Measurements from ENCODE around the gene ME3.

Gene ME3

DNA sequence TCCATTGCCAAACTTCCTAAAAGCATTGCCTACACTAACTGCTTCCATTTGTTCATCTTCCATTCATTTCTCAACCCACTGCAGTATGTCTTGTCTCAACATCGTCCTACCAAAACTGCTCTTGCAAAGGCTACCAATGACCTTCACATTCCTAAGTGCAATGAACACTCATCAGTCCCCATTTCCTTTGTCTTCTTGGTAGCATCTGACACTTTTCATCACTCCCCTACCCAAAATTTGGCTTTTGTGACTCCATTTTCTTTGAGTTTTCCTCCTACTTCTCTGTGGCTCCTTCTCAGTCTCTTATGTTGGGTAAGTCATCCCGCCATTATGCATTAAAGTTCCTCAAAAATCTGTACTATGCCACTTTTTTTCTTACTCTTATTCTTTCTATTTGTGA is 162.3 kb downstream of the ME3 start:
- TF ChIP-seq POLR2AphosphoS5 (IDR thresholded peaks at IDR 0.05; ENCODE audit: low read depth, low read length) = no peak
- no peak for TF ChIP-seq TAF1 (IDR thresholded peaks at IDR 0.05; ENCODE audit: borderline replicate concordance, insufficient read depth, low read length)
- TF ChIP-seq SIN3A (IDR thresholded peaks at IDR 0.05; ENCODE audit: borderline replicate concordance, insufficient read depth, low read length) = no peak
- TF ChIP-seq FOXP2 (optimal IDR thresholded peaks at IDR 0.05; ENCODE audit: borderline replicate concordance, extremely low read depth, extremely low read length, insufficient read depth) = no peak
- TF ChIP-seq, protein P1, sequence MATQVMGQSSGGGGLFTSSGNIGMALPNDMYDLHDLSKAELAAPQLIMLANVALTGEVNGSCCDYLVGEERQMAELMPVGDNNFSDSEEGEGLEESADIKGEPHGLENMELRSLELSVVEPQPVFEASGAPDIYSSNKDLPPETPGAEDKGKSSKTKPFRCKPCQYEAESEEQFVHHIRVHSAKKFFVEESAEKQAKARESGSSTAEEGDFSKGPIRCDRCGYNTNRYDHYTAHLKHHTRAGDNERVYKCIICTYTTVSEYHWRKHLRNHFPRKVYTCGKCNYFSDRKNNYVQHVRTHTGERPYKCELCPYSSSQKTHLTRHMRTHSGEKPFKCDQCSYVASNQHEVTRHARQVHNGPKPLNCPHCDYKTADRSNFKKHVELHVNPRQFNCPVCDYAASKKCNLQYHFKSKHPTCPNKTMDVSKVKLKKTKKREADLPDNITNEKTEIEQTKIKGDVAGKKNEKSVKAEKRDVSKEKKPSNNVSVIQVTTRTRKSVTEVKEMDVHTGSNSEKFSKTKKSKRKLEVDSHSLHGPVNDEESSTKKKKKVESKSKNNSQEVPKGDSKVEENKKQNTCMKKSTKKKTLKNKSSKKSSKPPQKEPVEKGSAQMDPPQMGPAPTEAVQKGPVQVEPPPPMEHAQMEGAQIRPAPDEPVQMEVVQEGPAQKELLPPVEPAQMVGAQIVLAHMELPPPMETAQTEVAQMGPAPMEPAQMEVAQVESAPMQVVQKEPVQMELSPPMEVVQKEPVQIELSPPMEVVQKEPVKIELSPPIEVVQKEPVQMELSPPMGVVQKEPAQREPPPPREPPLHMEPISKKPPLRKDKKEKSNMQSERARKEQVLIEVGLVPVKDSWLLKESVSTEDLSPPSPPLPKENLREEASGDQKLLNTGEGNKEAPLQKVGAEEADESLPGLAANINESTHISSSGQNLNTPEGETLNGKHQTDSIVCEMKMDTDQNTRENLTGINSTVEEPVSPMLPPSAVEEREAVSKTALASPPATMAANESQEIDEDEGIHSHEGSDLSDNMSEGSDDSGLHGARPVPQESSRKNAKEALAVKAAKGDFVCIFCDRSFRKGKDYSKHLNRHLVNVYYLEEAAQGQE (IDR thresholded peaks at IDR 0.05; ENCODE audit: insufficient read depth in 1 of 2, low read depth in 2 of 2, low read length in 2 of 2) = no peak

DNA sequence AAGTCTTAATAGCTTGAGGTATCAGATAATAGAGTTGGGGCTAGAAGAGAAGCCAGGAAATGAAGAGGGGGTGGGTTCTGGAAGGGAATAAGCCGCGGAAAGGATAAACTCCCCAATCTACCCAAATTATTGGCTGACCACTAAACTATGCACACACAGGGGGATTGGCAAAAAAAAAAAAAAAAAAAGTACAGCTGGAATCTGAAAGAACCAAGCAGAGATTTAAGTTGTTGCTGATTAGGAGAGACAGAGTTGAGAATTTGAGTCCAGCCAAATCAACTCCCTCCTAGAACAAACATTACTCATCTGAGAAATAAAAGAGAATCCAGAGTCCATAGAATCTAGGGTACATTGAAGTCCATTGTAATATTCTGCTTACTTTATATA is 162.8 kb downstream of the ME3 start:
- TF ChIP-seq FOXP2 (optimal IDR thresholded peaks at IDR 0.05; ENCODE audit: borderline replicate concordance, extremely low read depth, extremely low read length, insufficient read depth) = no peak
- no peak for TF ChIP-seq TAF1 (IDR thresholded peaks at IDR 0.05; ENCODE audit: borderline replicate concordance, insufficient read depth, low read length)
- TF ChIP-seq SIN3A (IDR thresholded peaks at IDR 0.05; ENCODE audit: borderline replicate concordance, insufficient read depth, low read length) = no peak
- no peak for TF ChIP-seq POLR2AphosphoS5 (IDR thresholded peaks at IDR 0.05; ENCODE audit: low read depth, low read length)
- TF ChIP-seq, protein P1 (IDR thresholded peaks at IDR 0.05; ENCODE audit: insufficient read depth in 1 of 2, low read depth in 2 of 2, low read length in 2 of 2) = no peak

DNA sequence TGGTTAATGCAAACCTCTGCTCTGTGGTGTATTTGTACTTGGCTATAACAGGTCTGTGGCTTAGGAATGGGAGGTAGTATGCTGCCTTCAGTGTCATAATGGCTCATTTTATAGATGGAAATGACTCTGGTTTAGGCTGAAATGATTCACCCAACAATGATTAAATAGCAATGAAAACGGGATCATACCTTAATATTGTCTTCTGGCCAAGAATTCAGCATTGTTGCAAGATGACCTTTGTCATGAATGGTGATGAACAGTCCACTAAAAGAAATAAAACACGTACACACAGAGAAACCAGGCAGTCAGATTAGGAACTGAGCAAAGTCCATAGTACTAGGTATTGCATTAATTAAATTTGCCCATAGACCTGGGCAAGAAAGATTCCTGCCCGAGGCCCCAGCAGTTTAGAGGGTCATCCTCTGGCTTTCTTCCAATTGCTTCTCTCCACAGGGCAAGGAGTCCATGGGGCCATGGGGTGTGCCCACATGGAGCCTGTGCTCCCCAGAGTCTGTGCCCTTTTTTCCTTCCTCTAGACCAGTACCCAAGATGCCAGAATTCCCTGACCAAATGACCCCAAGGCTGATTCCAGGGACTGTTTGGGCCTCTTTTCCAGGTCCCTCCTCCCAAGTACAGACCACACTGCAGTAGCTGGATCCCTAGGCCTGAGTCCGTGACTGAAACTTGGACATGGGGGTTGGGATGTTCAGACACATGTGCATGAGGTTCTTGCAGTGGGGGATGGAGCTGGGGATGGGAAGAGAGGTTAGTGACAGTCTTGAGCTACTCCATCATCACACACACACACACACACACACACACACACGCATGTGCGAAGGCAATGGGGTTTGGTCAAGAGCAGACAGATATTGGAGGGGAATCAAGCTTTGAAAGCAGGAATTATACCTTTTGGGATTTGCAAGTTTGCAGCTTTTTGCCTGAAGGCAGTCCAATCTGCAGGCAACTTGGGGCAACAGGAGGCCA is 163.5 kb downstream of the ME3 start:
- no peak for TF ChIP-seq FOXP2 (optimal IDR thresholded peaks at IDR 0.05; ENCODE audit: borderline replicate concordance, extremely low read depth, extremely low read length, insufficient read depth)
- TF ChIP-seq, protein P1 (IDR thresholded peaks at IDR 0.05; ENCODE audit: insufficient read depth in 1 of 2, low read depth in 2 of 2, low read length in 2 of 2) = no peak

DNA sequence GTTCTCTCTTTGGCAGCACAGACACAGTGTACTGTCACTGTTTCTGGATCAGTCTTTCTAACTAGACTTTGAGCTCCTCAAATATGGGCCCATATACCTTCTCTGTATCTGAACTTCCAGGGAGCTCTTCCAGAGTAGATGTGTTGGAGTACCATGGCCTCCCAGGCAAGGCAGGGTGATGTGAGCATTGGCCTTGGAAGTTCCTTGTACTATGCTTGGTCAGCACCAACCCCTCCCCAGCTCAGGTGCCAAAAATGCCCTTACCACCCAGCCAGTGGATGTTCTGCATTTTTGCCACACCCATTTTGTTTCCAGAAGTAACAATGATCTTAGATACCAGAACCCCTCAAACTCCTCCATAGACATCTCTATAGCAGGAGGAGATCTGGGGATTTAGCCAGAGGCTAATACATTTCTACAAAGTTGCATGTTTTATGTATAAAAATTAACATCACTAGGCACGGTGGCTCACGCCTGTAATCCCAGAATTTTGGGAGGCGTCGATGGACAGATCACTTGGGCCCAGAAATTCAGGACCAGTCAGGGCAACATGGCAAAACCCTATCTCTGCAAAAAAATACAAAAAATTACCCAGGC is 165.1 kb downstream of the ME3 start:
- TF ChIP-seq POLR2AphosphoS5 (IDR thresholded peaks at IDR 0.05; ENCODE audit: low read depth, low read length) = no peak

DNA sequence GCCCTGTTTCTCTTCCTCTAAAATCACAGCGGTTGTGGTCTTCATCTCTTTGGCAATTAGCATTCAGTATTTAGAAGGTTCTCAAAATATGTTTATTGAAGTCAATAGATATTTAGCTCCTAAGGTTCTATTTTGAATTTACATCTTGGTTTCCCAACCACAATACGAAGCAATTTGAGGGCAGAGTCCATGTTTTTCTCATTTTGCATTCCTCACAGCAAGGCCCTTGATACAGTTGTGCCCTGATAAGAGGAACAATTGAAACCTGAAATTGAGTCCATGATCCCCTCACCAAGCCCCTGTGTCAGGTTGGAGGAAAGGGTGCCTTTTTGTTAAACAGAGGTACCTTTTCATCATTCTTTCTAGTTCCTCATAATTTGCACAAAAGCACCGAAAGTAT is 166.2 kb downstream of the ME3 start:
- TF ChIP-seq, protein P1 (IDR thresholded peaks at IDR 0.05; ENCODE audit: insufficient read depth in 1 of 2, low read depth in 2 of 2, low read length in 2 of 2) = no peak
- TF ChIP-seq POLR2AphosphoS5 (IDR thresholded peaks at IDR 0.05; ENCODE audit: low read depth, low read length) (no peak), TAF1 (IDR thresholded peaks at IDR 0.05; ENCODE audit: borderline replicate concordance, insufficient read depth, low read length) (no peak), FOXP2 (optimal IDR thresholded peaks at IDR 0.05; ENCODE audit: borderline replicate concordance, extremely low read depth, extremely low read length, insufficient read depth) (no peak), SIN3A (IDR thresholded peaks at IDR 0.05; ENCODE audit: borderline replicate concordance, insufficient read depth, low read length) (no peak)

Measured in PFSK-1 (cell line).